HG02678 (cell line): ENCODE measurements around the gene THADA.
"Not testable (repeated sequence)": the region's sequence is repeated elsewhere in the genome, so short reads cannot be mapped to it uniquely, and the experiment has no call there.

ENCODE experiments used
- ATAC-seq: cut with Tn5 transposase; IDR thresholded peaks from one replicate; pipeline ENCODE4 v1.9.1; 2021; ENCODE audit warnings: mild to moderate bottlenecking, moderate library complexity; ENCODE audit not compliant: unreplicated experiment

Gene THADA

GRCh38 chr2:43448011-43448821 lies 147.6 kb downstream of the THADA start:
- ATAC-seq: no peak

GRCh38 chr2:43446755-43447154 lies 149.1 kb downstream of the THADA start:
- not testable (repeated sequence) for ATAC-seq

GRCh38 chr2:43445781-43446180 lies 150.1 kb downstream of the THADA start:
- no peak for ATAC-seq

- no peak for ATAC-seq
Measured at GRCh38 chr2:43444989-43445645, 150.7 kb downstream of the THADA start.

GRCh38 chr2:43443282-43443681 lies 152.6 kb downstream of the THADA start:
- ATAC-seq: no peak

GRCh38 chr2:43441195-43441594 lies 154.6 kb downstream of the THADA start:
- no peak for ATAC-seq

GRCh38 chr2:43438858-43439655 lies 156.8 kb downstream of the THADA start:
- no peak for ATAC-seq

- ATAC-seq: no peak
Measured at GRCh38 chr2:43438342-43438741, 157.5 kb downstream of the THADA start.

- ATAC-seq: no peak
Measured at GRCh38 chr2:43437363-43437762, 158.5 kb downstream of the THADA start.

GRCh38 chr2:43436431-43436830 lies 159.4 kb downstream of the THADA start:
- no peak for ATAC-seq

GRCh38 chr2:43435746-43436145 lies 160.1 kb downstream of the THADA start:
- no peak for ATAC-seq

GRCh38 chr2:43430489-43430888 lies 165.3 kb downstream of the THADA start:
- no peak for ATAC-seq

GRCh38 chr2:43429369-43429768 lies 166.5 kb downstream of the THADA start:
- no peak for ATAC-seq

- ATAC-seq: no peak
Measured at GRCh38 chr2:43427032-43427424, 168.8 kb downstream of the THADA start.

GRCh38 chr2:43426305-43427031 lies 169.4 kb downstream of the THADA start:
- ATAC-seq: peak; percentile 90

GRCh38 chr2:43425659-43426058 lies 170.2 kb downstream of the THADA start:
- no peak for ATAC-seq

- no peak for ATAC-seq
Measured at GRCh38 chr2:43424262-43425207, 171.3 kb downstream of the THADA start.

GRCh38 chr2:43423941-43424261 lies 171.9 kb downstream of the THADA start:
- ATAC-seq: no peak

GRCh38 chr2:43421194-43421593 lies 174.6 kb downstream of the THADA start:
- ATAC-seq: no peak

GRCh38 chr2:43420389-43420801 lies 175.4 kb downstream of the THADA start:
- ATAC-seq: no peak
